Cardiac muscle cell (in vitro differentiated cells and primary cell): ENCODE results near the gene TP63. TPM values are rescaled to one million over a fixed set of nuclear protein-coding genes. Genes with fewer than 3 reads are reported as not detected.

Experiments used
- DNase-seq, 2 donors: peaks; one replicate each; pipeline versions ENCODE4 v3.0.0 to v3.0.0-alpha.2; 2010 to 2017; ENCODE audit warnings: low read depth in 1 of 2, low spot score in 1 of 2
- H3K27ac ChIP-seq: fragments of 200-600 bp; sonication (generic); 2 replicates; pipeline ENCODE4 v1.5.1; 2016
- H3K27me3 ChIP-seq: fragments of 200-600 bp; sonication (generic); 2 replicates; pipeline ENCODE4 v1.6.0; 2016; ENCODE audit warnings: control low read depth
- H3K36me3 ChIP-seq: fragments of 200-600 bp; sonication (generic); 2 replicates; pipeline ENCODE4 v1.5.1; 2016; ENCODE audit warnings: control low read depth
- H3K4me1 ChIP-seq: fragments of 200-600 bp; sonication (generic); 2 replicates; pipeline ENCODE4 v1.8.1; 2017; ENCODE audit warnings: low read depth, mild to moderate bottlenecking, mixed run types
- H3K4me3 ChIP-seq: fragments of 200-600 bp; sonication (generic); 2 replicates; pipeline ENCODE4 v1.5.1; 2016; ENCODE audit warnings: mild to moderate bottlenecking
- H3K9me3 ChIP-seq: fragments of 200-600 bp; sonication (generic); 2 replicates; pipeline ENCODE4 v1.5.1; 2017; ENCODE audit warnings: low read depth, mild to moderate bottlenecking, control low read depth
- polyA plus RNA-seq: library from polyadenylated mRNA; unstranded; fragments of >200 nt; fragmentation: Nextera tagmentation; extraction: Ambion mirVana; gene quantifications from 2 replicates; pipeline ENCODE4 v1.2.1, GENCODE V29; 2016
- total RNA-seq: library from RNA; depleted of rRNA; stranded (reverse); fragments of >200 nt; gene quantifications from 2 replicates; pipeline ENCODE4 v1.2.3, GENCODE V29; 2016
- TF ChIP-seq, protein P1 (sequence below): IDR thresholded peaks from 2 replicates; pipeline ENCODE4 v1.5.1; 2012; ENCODE audit warnings: low read depth, mild to moderate bottlenecking, low read length

TP63 gene
- total and polyA plus RNA-seq, 2 experiments from 2014 or later: not detected

DNA sequence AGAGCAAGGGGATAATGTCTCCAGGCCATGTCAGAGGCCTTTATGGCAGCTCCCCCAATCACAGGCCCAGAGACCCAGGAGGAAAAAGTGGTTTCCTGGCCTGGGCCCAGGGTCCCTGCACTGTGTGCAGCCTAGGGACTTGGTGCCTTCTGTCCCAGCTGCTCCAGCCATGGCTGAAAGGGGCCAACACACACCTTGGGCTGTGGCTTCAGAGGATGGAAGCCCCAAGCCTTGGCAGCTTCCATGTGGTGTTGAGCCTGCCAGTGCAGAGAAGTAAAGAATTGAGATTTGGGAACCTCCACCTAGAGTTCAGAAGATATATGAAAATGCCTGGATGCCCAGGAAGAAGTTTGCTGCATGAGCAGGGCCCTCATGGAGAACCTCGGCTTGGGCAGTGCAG is 18.1 kb upstream of the TP63 start:
- Histone ChIP-seq H3K4me3 (no peak overlapping the region), H3K9me3 (no peaks in the 10 kb centered on the region), H3K27me3 (no peaks in the 10 kb centered on the region), H3K4me1 (no peaks in the 10 kb centered on the region), H3K36me3 (no peaks in the 10 kb centered on the region), H3K27ac (no peak overlapping the region)
- DNase-seq: no peak
- TF ChIP-seq, protein P1, sequence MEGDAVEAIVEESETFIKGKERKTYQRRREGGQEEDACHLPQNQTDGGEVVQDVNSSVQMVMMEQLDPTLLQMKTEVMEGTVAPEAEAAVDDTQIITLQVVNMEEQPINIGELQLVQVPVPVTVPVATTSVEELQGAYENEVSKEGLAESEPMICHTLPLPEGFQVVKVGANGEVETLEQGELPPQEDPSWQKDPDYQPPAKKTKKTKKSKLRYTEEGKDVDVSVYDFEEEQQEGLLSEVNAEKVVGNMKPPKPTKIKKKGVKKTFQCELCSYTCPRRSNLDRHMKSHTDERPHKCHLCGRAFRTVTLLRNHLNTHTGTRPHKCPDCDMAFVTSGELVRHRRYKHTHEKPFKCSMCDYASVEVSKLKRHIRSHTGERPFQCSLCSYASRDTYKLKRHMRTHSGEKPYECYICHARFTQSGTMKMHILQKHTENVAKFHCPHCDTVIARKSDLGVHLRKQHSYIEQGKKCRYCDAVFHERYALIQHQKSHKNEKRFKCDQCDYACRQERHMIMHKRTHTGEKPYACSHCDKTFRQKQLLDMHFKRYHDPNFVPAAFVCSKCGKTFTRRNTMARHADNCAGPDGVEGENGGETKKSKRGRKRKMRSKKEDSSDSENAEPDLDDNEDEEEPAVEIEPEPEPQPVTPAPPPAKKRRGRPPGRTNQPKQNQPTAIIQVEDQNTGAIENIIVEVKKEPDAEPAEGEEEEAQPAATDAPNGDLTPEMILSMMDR: no peak

DNA sequence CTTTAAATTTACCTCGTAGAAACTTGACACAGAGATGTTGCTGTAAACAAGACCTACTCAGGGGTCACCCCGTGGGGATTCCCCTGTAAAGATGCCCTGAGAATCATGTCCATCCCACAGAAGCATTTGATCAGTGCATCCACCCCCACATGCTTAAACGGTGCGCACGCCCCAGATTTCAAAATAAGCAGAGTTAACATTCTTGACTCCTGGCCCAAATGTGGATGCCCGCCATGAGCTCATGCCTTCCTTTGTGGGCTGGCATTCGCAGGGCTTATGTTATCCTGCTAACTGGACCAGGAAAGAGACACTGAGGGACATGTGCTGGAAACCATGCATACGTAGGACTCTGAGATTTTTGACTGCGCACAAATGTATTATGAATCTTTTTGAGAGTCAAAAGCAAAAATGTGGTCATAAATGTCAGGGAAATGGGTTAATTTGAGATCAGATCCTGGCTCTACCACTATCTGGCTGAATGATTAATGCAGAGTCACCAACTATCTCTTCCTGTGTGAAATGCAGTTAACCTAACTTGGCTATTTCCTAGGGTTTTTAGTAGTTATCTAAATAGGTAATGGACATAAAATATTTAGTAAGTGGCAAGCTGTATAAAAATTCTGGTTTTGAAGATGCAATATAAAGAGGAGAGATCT is 9.1 kb upstream of the TP63 start:
- Histone ChIP-seq H3K9me3 (no peaks in the 10 kb centered on the region), H3K27ac (no peak overlapping the region), H3K36me3 (no peaks in the 10 kb centered on the region), H3K27me3 (no peaks in the 10 kb centered on the region), H3K4me3 (no peak overlapping the region), H3K4me1 (no peaks in the 10 kb centered on the region)
- TF ChIP-seq, protein P1: no peak
- peak in 1 of 2 donors; percentile 26 for DNase-seq

DNA sequence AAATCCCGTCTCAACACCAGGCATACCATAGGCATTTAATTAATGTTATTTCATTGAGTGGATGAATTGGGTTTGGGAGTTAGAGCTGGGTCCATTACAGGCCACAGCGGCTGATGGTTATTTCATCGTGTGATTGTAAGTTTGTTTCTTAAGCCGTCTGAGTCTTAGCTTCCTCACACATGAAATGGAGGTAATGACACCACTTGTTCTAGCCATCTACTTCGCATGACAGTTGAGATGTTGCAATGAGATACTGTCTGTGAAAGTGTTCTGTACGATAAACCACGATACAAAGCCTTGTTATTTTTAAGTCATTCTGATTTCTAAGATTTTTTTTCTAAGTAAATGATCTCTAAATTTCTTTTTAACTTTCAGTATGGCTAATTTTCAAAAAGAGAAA is 8.6 kb upstream of the TP63 start:
- Histone ChIP-seq H3K27ac (no peak overlapping the region), H3K9me3 (no peaks in the 10 kb centered on the region), H3K4me3 (no peak overlapping the region), H3K4me1 (no peaks in the 10 kb centered on the region), H3K36me3 (no peaks in the 10 kb centered on the region), H3K27me3 (no peaks in the 10 kb centered on the region)
- DNase-seq: no peak
- TF ChIP-seq, protein P1: no peak

DNA sequence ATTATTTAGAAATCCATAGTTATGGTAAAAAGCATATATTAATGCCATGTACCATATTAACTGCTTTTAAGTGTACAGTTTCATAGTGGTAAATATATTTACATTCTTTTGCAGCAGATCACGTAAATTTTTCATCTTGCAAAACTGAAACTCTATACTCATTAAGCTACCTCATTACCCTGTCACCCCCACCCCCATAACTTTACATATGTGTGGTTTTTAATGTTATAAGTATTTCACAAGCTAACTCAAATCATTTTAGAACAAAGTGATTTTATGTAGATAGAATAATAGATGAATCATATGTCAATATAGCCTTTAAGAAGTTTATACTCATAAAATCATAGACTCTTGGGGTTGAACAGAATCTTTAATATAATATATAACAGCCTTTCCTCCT is 7.1 kb upstream of the TP63 start:
- DNase-seq: no peak
- Histone ChIP-seq H3K9me3 (no peaks in the 10 kb centered on the region), H3K27me3 (no peaks in the 10 kb centered on the region), H3K36me3 (no peaks in the 10 kb centered on the region), H3K4me3 (no peak overlapping the region), H3K4me1 (no peaks in the 10 kb centered on the region), H3K27ac (no peak overlapping the region)
- TF ChIP-seq, protein P1: no peak

DNA sequence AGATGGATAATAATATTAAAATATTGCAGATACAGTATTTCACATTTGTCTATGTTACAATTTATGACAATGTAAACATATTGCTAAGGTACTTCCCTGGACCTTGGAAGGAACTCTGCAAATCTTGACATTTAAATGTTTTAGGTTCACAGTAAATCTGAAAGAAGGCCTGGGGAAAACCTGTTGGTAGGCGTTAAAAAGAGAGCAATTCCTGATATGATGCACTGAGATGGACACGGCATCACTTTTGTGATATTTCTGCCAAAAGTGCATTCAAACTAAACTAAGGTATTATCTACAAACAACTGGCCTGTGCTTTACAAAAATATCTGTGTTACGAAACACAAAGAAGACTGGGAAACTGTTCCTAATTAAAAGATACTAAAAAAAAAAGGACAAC is 6.1 kb upstream of the TP63 start:
- Histone ChIP-seq H3K27ac (no peak overlapping the region), H3K27me3 (no peaks in the 10 kb centered on the region), H3K9me3 (no peaks in the 10 kb centered on the region), H3K36me3 (no peaks in the 10 kb centered on the region), H3K4me3 (no peak overlapping the region), H3K4me1 (no peaks in the 10 kb centered on the region)
- no peak for DNase-seq
- TF ChIP-seq, protein P1: no peak
